Forelimb muscle (tissue), 1 donor: Measurements from ENCODE around the gene TLE4. TPM values are rescaled to one million over a fixed set of nuclear protein-coding genes. Genes with fewer than 3 reads are reported as not detected.
"Not testable (repeated sequence)": the region's sequence is repeated elsewhere in the genome, so short reads cannot be mapped to it uniquely, and the experiment has no call there.

Experiments used
- DNase-seq: peaks from one replicate; pipeline ENCODE4 v3.0.0-alpha.2; 2013; ENCODE audit warnings: low read depth
- polyA plus RNA-seq: library from polyadenylated mRNA; unstranded; fragments of 120-200 nt; gene quantifications from one replicate; pipeline ENCODE4 v1.2.1, GENCODE V29; 2013; ENCODE audit not compliant: insufficient read length

The TLE4 gene
- polyA plus RNA-seq, 1 donor = 14.5 TPM

- DNase-seq = no peak
Observed at GRCh38 chr9:79603222-79603920, 31.6 kb downstream of the TLE4 start.

GRCh38 chr9:79604149-79604548 is 32.4 kb downstream of the TLE4 start:
- DNase-seq = no peak

- DNase-seq = no peak
Observed at GRCh38 chr9:79604921-79605562, 33.3 kb downstream of the TLE4 start.

- not testable (repeated sequence) for DNase-seq
Observed at GRCh38 chr9:79606529-79606928, 34.8 kb downstream of the TLE4 start.

GRCh38 chr9:79609468-79610018 is 37.8 kb downstream of the TLE4 start:
- DNase-seq = no peak

GRCh38 chr9:79610019-79610631 is 38.4 kb downstream of the TLE4 start:
- no peak for DNase-seq

GRCh38 chr9:79610791-79611614 is 39.2 kb downstream of the TLE4 start:
- DNase-seq = no peak

GRCh38 chr9:79613145-79613544 is 41.4 kb downstream of the TLE4 start:
- no peak for DNase-seq

- DNase-seq = no peak
Observed at GRCh38 chr9:79615038-79615437, 43.3 kb downstream of the TLE4 start.

GRCh38 chr9:79616013-79616412 is 44.2 kb downstream of the TLE4 start:
- no peak for DNase-seq

- no peak for DNase-seq
Observed at GRCh38 chr9:79616971-79617370, 45.2 kb downstream of the TLE4 start.

- peak; percentile 38 for DNase-seq
Observed at GRCh38 chr9:79617395-79617794, 45.6 kb downstream of the TLE4 start.

- no peak for DNase-seq
Observed at GRCh38 chr9:79619930-79620329, 48.2 kb downstream of the TLE4 start.

GRCh38 chr9:79621916-79622575 is 50.3 kb downstream of the TLE4 start:
- no peak for DNase-seq

GRCh38 chr9:79623799-79624721 is 52.3 kb downstream of the TLE4 start:
- DNase-seq = no peak

- no peak for DNase-seq
Observed at GRCh38 chr9:79629721-79630120, 58.0 kb downstream of the TLE4 start.

- DNase-seq = no peak
Observed at GRCh38 chr9:79630521-79631403, 59.0 kb downstream of the TLE4 start.

GRCh38 chr9:79632060-79632459 is 60.3 kb downstream of the TLE4 start:
- DNase-seq = no peak

GRCh38 chr9:79632705-79633104 is 60.9 kb downstream of the TLE4 start:
- DNase-seq = no peak
